Duodenal mucosa (tissue), 2 donors: ENCODE results near the gene ADAP1.

Experiments
- H3K27ac ChIP-seq: one replicate; pipeline ENCODE4 v1.7.0; 2013; ENCODE audit warnings: low read depth, low read length
- H3K27me3 ChIP-seq, 2 donors: one replicate each; pipeline ENCODE4 v1.7.0; 2013; ENCODE audit warnings: low read length in 2 of 2, control low read depth in 1 of 2; ENCODE audit not compliant: insufficient read depth in 2 of 2, control insufficient read depth in 1 of 2
- H3K36me3 ChIP-seq, 2 donors: one replicate each; pipeline ENCODE4 v1.7.0; 2013; ENCODE audit warnings: low read length in 2 of 2, control low read depth in 1 of 2; ENCODE audit not compliant: insufficient read depth in 2 of 2, control insufficient read depth in 1 of 2
- H3K4me1 ChIP-seq, 2 donors: one replicate each; pipeline ENCODE4 v1.7.0; 2013; ENCODE audit warnings: low read length in 2 of 2, control low read depth in 1 of 2; ENCODE audit not compliant: insufficient read depth in 2 of 2, control insufficient read depth in 1 of 2
- H3K4me3 ChIP-seq, 2 donors: one replicate each; pipeline ENCODE4 v1.7.0; 2013; ENCODE audit warnings: low read length in 2 of 2, low read depth in 1 of 2
- H3K9ac ChIP-seq, 2 donors: one replicate each; pipeline ENCODE4 v1.7.0; 2013; ENCODE audit warnings: low read length in 2 of 2, low read depth in 1 of 2
- H3K9me3 ChIP-seq, 2 donors: one replicate each; pipeline ENCODE4 v1.7.0; 2013; ENCODE audit warnings: low read length in 2 of 2, control low read depth in 1 of 2; ENCODE audit not compliant: control insufficient read depth in 1 of 2

ADAP1 gene

GRCh38 chr7:995571-995970, 41.1 kb upstream of the ADAP1 start:
- H3K9me3 ChIP-seq, result no peaks in the 10 kb centered on the region
- no peaks in the 10 kb centered on the region for H3K4me1 ChIP-seq
- no peaks in the 10 kb centered on the region for H3K27me3 ChIP-seq
- H3K9ac ChIP-seq, result no peak overlapping the region
- H3K27ac ChIP-seq, result no peak overlapping the region
- no peak overlapping the region for H3K4me3 ChIP-seq
- H3K36me3 ChIP-seq, result peaks cover 0 to 3% of the 10 kb centered on the region in 2 donors

GRCh38 chr7:994592-995308, 40.3 kb upstream of the ADAP1 start:
- H3K9me3 ChIP-seq, result no peaks in the 10 kb centered on the region
- no peak overlapping the region for H3K27ac ChIP-seq
- peaks cover 0 to 3% of the 10 kb centered on the region in 2 donors for H3K36me3 ChIP-seq
- H3K4me3 ChIP-seq, result no peak overlapping the region
- H3K9ac ChIP-seq, result no peak overlapping the region
- no peaks in the 10 kb centered on the region for H3K4me1 ChIP-seq
- H3K27me3 ChIP-seq, result no peaks in the 10 kb centered on the region

GRCh38 chr7:992709-993607, 38.5 kb upstream of the ADAP1 start:
- no peaks in the 10 kb centered on the region for H3K4me1 ChIP-seq
- no peak overlapping the region for H3K27ac ChIP-seq
- H3K36me3 ChIP-seq, result peaks cover 0 to 3% of the 10 kb centered on the region in 2 donors
- H3K4me3 ChIP-seq, result no peak overlapping the region
- H3K27me3 ChIP-seq, result no peaks in the 10 kb centered on the region
- H3K9me3 ChIP-seq, result no peaks in the 10 kb centered on the region
- no peak overlapping the region for H3K9ac ChIP-seq

GRCh38 chr7:991729-992656, 37.5 kb upstream of the ADAP1 start:
- H3K9me3 ChIP-seq, result no peaks in the 10 kb centered on the region
- H3K4me1 ChIP-seq, result peaks cover 0 to under 1% of the 10 kb centered on the region in 2 donors
- H3K4me3 ChIP-seq, result no peak overlapping the region
- no peak overlapping the region for H3K27ac ChIP-seq
- H3K9ac ChIP-seq, result no peak overlapping the region
- no peaks in the 10 kb centered on the region for H3K27me3 ChIP-seq
- peaks cover 0 to 3% of the 10 kb centered on the region in 2 donors for H3K36me3 ChIP-seq

- Histone ChIP-seq H3K27me3 (no peaks in the 10 kb centered on the region), H3K4me3 (no peak overlapping the region)
These were observed 36.7 kb upstream of the ADAP1 start for GRCh38 chr7:990933-991728.

GRCh38 chr7:990352-990932, 36.0 kb upstream of the ADAP1 start:
- Histone ChIP-seq H3K9me3 (no peaks in the 10 kb centered on the region), H3K4me1 (peaks cover 0 to 11% of the 10 kb centered on the region in 2 donors), H3K27me3 (no peaks in the 10 kb centered on the region)

More at GRCh38 chr7:990933-991728, 36.7 kb upstream of the ADAP1 start:
- H3K36me3 ChIP-seq, result peaks cover 0 to 3% of the 10 kb centered on the region in 2 donors
- H3K9me3 ChIP-seq, result no peaks in the 10 kb centered on the region
- no peak overlapping the region for H3K27ac ChIP-seq
- peaks cover 0 to 5% of the 10 kb centered on the region in 2 donors for H3K4me1 ChIP-seq
- H3K9ac ChIP-seq, result no peak overlapping the region

DNA sequence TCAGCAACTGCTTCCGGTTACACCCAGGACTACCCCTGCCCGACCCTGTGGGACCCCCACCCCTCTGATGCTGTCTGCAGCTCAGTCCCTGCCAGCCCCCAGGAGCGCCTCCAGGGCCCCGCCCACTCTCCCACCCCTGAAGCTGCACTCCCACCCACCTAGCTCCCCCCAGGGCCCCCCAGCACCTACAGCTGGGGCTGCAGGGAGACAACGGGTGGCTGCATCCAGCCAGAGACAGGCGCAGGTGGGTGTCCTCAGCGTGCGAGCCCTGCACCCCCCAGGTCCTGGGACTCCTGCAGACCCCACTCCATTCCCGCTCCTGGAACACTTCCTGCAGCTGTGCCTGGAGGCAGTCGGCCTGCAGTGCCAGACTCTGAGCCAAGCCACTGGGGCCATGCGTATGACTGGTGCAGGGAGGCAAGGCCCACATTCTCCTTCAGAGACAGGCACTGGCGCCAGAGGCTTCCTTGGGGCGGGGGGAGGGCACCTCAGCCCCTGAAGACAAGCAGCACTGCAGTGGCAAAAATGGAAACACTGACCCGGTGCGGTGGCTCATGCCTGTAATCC, 34.6 kb upstream of the ADAP1 start:
- no peak overlapping the region for H3K4me3 ChIP-seq
- H3K36me3 ChIP-seq, result no peaks in the 10 kb centered on the region
- no peak overlapping the region for H3K9ac ChIP-seq
- peaks cover 0 to 11% of the 10 kb centered on the region in 2 donors for H3K4me1 ChIP-seq
- H3K9me3 ChIP-seq, result no peaks in the 10 kb centered on the region
- no peak overlapping the region for H3K27ac ChIP-seq
- H3K27me3 ChIP-seq, result no peaks in the 10 kb centered on the region

More at GRCh38 chr7:990352-990932, 36.0 kb upstream of the ADAP1 start:
- Histone ChIP-seq H3K27ac (no peak overlapping the region), H3K36me3 (peaks cover 0 to 3% of the 10 kb centered on the region in 2 donors), H3K4me3 (no peak overlapping the region), H3K9ac (no peak overlapping the region)

GRCh38 chr7:988426-988911, 34.0 kb upstream of the ADAP1 start:
- Histone ChIP-seq H3K27me3 (no peaks in the 10 kb centered on the region), H3K9me3 (no peaks in the 10 kb centered on the region), H3K4me1 (peaks cover 0 to 11% of the 10 kb centered on the region in 2 donors), H3K4me3 (no peak overlapping the region), H3K27ac (no peak overlapping the region), H3K36me3 (no peaks in the 10 kb centered on the region), H3K9ac (no peak overlapping the region)
